Smooth muscle cell (in vitro differentiated cells): ENCODE measurements around the gene SMIM3. TPM values are rescaled to one million over a fixed set of nuclear protein-coding genes. Genes with fewer than 3 reads are reported as not detected.

Experiments
- DNase-seq: peaks from one replicate; lab custom pipeline; 2025; ENCODE audit not compliant: unreplicated experiment; lab: John Stamatoyannopoulos, UW
- H2AFZ ChIP-seq: fragments of 200-600 bp; sonication (generic); 2 replicates; pipeline ENCODE4 v1.6.0; 2016; ENCODE audit warnings: antibody characterized with exemption, low read depth, mild to moderate bottlenecking
- H3F3A ChIP-seq: fragments of 200-600 bp; sonication (generic); 2 replicates; pipeline ENCODE4 v1.6.0; 2017; ENCODE audit warnings: antibody characterized with exemption, low read depth
- H3K27ac ChIP-seq: fragments of 200-600 bp; sonication (generic); 2 replicates; pipeline ENCODE4 v1.5.1; 2016; ENCODE audit warnings: low read depth, mild to moderate bottlenecking
- H3K27me3 ChIP-seq: fragments of 200-600 bp; sonication (generic); 2 replicates; pipeline ENCODE4 v1.6.1; 2016; ENCODE audit warnings: low read depth, mild to moderate bottlenecking
- H3K36me3 ChIP-seq: fragments of 200-600 bp; sonication (generic); 2 replicates; pipeline ENCODE4 v1.5.1; 2016; ENCODE audit warnings: low read depth
- H3K4me1 ChIP-seq: fragments of 200-600 bp; sonication (generic); 2 replicates; pipeline ENCODE4 v1.5.1; 2016; ENCODE audit warnings: low read depth
- H3K4me2 ChIP-seq: fragments of 200-600 bp; sonication (generic); 2 replicates; pipeline ENCODE4 v1.6.0; 2016; ENCODE audit warnings: mild to moderate bottlenecking
- H3K4me3 ChIP-seq: fragments of 200-600 bp; sonication (generic); 2 replicates; pipeline ENCODE4 v1.5.1; 2016; ENCODE audit warnings: mild to moderate bottlenecking
- H3K79me2 ChIP-seq: fragments of 200-600 bp; sonication (generic); 2 replicates; pipeline ENCODE4 v1.6.0; 2016; ENCODE audit warnings: low read depth, mild to moderate bottlenecking
- H3K9ac ChIP-seq: fragments of 200-600 bp; sonication (generic); 2 replicates; pipeline ENCODE4 v1.6.0; 2016; ENCODE audit warnings: low read depth
- H3K9me3 ChIP-seq: fragments of 200-600 bp; sonication (generic); replicated peaks from 2 replicates; pipeline ENCODE4 v1.5.1; 2016; ENCODE audit warnings: low read depth
- H4K20me1 ChIP-seq: fragments of 200-600 bp; sonication (generic); 2 replicates; pipeline ENCODE4 v1.6.0; 2016; ENCODE audit warnings: low read depth
- CTCF ChIP-seq: fragments of 200-600 bp; sonication (generic); IDR thresholded peaks from 2 replicates; pipeline ENCODE4 v1.5.1; 2017; ENCODE audit warnings: borderline replicate concordance, mild to moderate bottlenecking, antibody characterized with exemption; ENCODE audit not compliant: insufficient read depth, poor library complexity, severe bottlenecking
- WGBS: methylation state at CpG from one replicate; pipeline ENCODE4 v1.1.7; 2016; ENCODE audit warnings: low lambda C conversion rate; 5-methylcytosine and 5-hydroxymethylcytosine counted together
- polyA plus RNA-seq: library from polyadenylated mRNA; unstranded; fragments of >200 nt; fragmentation: Nextera tagmentation; extraction: Ambion mirVana; gene quantifications from 2 replicates; pipeline ENCODE4 v1.2.1, GENCODE V29; 2016
- total RNA-seq: library from RNA; depleted of rRNA; stranded (reverse); fragments of >200 nt; gene quantifications from 2 replicates; pipeline ENCODE4 v1.2.3, GENCODE V29; 2014

SMIM3 gene
- total and polyA plus RNA-seq, 2 experiments from 2014 or later: 178 to 261 TPM

- TF ChIP-seq CTCF: no peak
- H2AFZ ChIP-seq: no peak overlapping the region
- H3F3A ChIP-seq: peaks cover 67% of the 10 kb centered on the region
- H4K20me1 ChIP-seq: peaks cover 6% of the 10 kb centered on the region
- H3K9ac ChIP-seq: peak overlapping the region; percentile 79
- no peaks in the 10 kb centered on the region for H3K9me3 ChIP-seq
- peak overlapping the region; percentile 92 for H3K4me3 ChIP-seq
- H3K27me3 ChIP-seq: no peaks in the 10 kb centered on the region
- peak overlapping the region; percentile 98 for H3K27ac ChIP-seq
- WGBS: 22% methylated on average over 3 of the region's 3 CpGs
- DNase-seq: no peak
- no peaks in the 10 kb centered on the region for H3K36me3 ChIP-seq
- H3K4me2 ChIP-seq: peak overlapping the region; percentile 96
- peaks cover 89% of the 10 kb centered on the region for H3K79me2 ChIP-seq
- peaks cover 51% of the 10 kb centered on the region for H3K4me1 ChIP-seq
Measured at GRCh38 chr5:150782850-150783249, 4.3 kb downstream of the SMIM3 start.

- Histone ChIP-seq H3K9me3 (no peaks in the 10 kb centered on the region), H2AFZ (no peak overlapping the region), H3K27ac (peak overlapping the region; percentile 98), H3K4me1 (peaks cover 49% of the 10 kb centered on the region), H4K20me1 (peaks cover 6% of the 10 kb centered on the region), H3K4me2 (peak overlapping the region; percentile 96), H3K9ac (peak overlapping the region; percentile 79), H3F3A (peaks cover 61% of the 10 kb centered on the region), H3K4me3 (peak overlapping the region; percentile 12), H3K79me2 (peaks cover 89% of the 10 kb centered on the region), H3K27me3 (no peaks in the 10 kb centered on the region), H3K36me3 (no peaks in the 10 kb centered on the region)
- TF ChIP-seq CTCF: no peak
- 6% methylated on average over 7 of the region's 7 CpGs for WGBS
- DNase-seq: no peak
Measured at GRCh38 chr5:150783422-150783928, 4.9 kb downstream of the SMIM3 start.

- Histone ChIP-seq H3K4me1 (peaks cover 68% of the 10 kb centered on the region), H3K79me2 (peaks cover 83% of the 10 kb centered on the region), H3K27me3 (no peaks in the 10 kb centered on the region), H3K4me2 (peak overlapping the region; percentile 80), H3F3A (peaks cover 57% of the 10 kb centered on the region), H3K27ac (peak overlapping the region; percentile 98), H3K9ac (no peak overlapping the region), H3K36me3 (no peaks in the 10 kb centered on the region), H4K20me1 (no peaks in the 10 kb centered on the region), H2AFZ (no peak overlapping the region), H3K4me3 (no peak overlapping the region), H3K9me3 (no peaks in the 10 kb centered on the region)
- DNase-seq: no peak
- no peak for TF ChIP-seq CTCF
- WGBS: 94% methylated on average over 1 of the region's 1 CpG
Measured at GRCh38 chr5:150785950-150786349, 7.4 kb downstream of the SMIM3 start.

GRCh38 chr5:150786876-150787275 is 8.3 kb downstream of the SMIM3 start:
- Histone ChIP-seq H3K27me3 (no peaks in the 10 kb centered on the region), H3K4me1 (peaks cover 73% of the 10 kb centered on the region), H3F3A (peaks cover 60% of the 10 kb centered on the region), H3K4me2 (peak overlapping the region; percentile 80), H2AFZ (no peak overlapping the region), H3K36me3 (no peaks in the 10 kb centered on the region), H3K9me3 (no peaks in the 10 kb centered on the region), H3K4me3 (peak overlapping the region; percentile 24), H4K20me1 (no peaks in the 10 kb centered on the region), H3K27ac (peak overlapping the region; percentile 98), H3K9ac (peak overlapping the region; percentile 59), H3K79me2 (peaks cover 88% of the 10 kb centered on the region)
- no peak for DNase-seq
- WGBS: 70% methylated on average over 1 of the region's 1 CpG
- TF ChIP-seq CTCF: no peak
